Measurements from ENCODE around the gene AUTS2. TPM values are rescaled to one million over a fixed set of nuclear protein-coding genes. Genes with fewer than 3 reads are reported as not detected.

The AUTS2 gene
- total and polyA plus RNA-seq, 10 of the 15 experiments (the other 5 are each of a cell fraction or from before 2014, with no cell fraction given), result 6.4 to 55.6 (median 21.6) TPM

DNA sequence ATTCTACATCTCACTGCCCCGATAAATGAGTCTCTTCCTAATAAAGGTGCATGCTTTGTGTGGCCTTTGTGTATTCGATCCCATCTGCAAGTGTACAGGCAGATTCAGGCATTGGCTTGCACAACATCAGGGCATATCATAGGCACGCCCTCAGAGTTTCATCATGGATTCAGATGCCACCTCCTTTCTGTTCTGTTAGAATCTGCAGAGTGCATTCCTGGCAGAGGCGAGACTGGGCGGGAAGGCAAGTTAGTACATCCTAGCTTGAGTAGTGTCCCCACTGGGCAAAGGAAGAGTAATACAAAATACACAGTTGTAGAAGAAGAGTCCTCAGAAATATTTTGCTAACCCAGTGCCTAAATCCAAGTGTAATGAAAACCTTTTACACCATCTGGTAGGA lies 1187.2 kb downstream of the AUTS2 start:
- no peak overlapping the region for H2AFZ ChIP-seq (ENCODE audit: control insufficient read depth, low read depth, low read length)
- ChIA-PET SMC1A (ENCODE audit: uncharacterized antibody, unreplicated experiment) (interaction anchor here (1.8 kb wide), 1 partner anchor 87 kb away, joined by 5 read pairs; no protein-coding TSS in a partner anchor), RAD21 (ENCODE audit: unreplicated experiment) (no interaction called here)

DNA sequence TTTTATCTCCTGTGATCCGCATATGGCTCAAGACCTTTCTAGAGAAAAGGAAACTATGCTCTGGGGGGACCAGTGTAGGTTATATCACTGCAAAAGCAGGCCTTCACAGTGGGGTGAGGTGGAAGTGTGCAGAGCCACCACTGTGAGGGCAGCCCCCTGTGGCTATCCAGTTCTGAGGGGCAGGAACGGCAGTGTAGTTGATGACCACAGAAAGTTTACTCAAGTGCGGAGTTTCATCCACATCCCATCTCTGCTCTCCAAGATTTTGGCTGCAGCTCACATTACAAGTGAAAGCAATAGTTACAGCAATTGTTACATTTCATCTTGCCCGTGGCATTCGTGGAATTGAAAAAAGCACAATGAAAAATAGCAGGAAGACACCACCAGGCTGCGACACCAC lies 1187.8 kb downstream of the AUTS2 start:
- Histone ChIP-seq H3K27me3 (replicated peaks in 1 of 2; ENCODE audit: control insufficient read depth in 2 of 2, insufficient read depth in 2 of 2, low read length in 1 of 2) (no peaks in the 10 kb centered on the region), H3K9ac (ENCODE audit: control insufficient read depth, insufficient read depth, low read length) (no peak overlapping the region), H4K20me1 (ENCODE audit: control insufficient read depth, insufficient read depth) (no peaks in the 10 kb centered on the region), H3K36me3 (ENCODE audit: control insufficient read depth in 2 of 2, insufficient read depth in 2 of 2, low read length in 1 of 2) (peaks cover 39 to 41% of the 10 kb centered on the region in 2 experiments), H3K79me2 (ENCODE audit: control insufficient read depth, insufficient read depth, low read length) (no peaks in the 10 kb centered on the region), H3K4me2 (ENCODE audit: control insufficient read depth, insufficient read depth) (no peak overlapping the region), H3K4me1 (ENCODE audit: control insufficient read depth, insufficient read depth, low read length) (no peaks in the 10 kb centered on the region), H2AFZ (ENCODE audit: control insufficient read depth, low read depth, low read length) (no peak overlapping the region), H3K4me3 (no peak overlapping the region), H3K27ac (ENCODE audit: control insufficient read depth, insufficient read depth) (no peak overlapping the region), H3K9me3 (replicated peaks; ENCODE audit: control insufficient read depth, insufficient read depth, low read length) (no peaks in the 10 kb centered on the region)
- 86% methylated on average over 6 of the region's 6 CpGs for WGBS (ENCODE audit: insufficient coverage, insufficient replicate concordance, low lambda C conversion rate, missing lambda C conversion rate)
- ATAC-seq (no peak), FAIRE-seq (no peak), DNase-seq (ENCODE audit: low read depth, low spot score) (no peak)
- SMC1A ChIA-PET (ENCODE audit: uncharacterized antibody, unreplicated experiment), result no interaction called here
- RAD21 ChIA-PET (ENCODE audit: unreplicated experiment), result no interaction called here
- intact Hi-C loops (cut with micrococcal nuclease; ENCODE audit: unreplicated experiment), result no loop called here
- CTCF ChIA-PET, result no interaction called here
- in situ Hi-C loops (cut with MboI), result no loop called here
- TF ChIP-seq, protein P1, sequence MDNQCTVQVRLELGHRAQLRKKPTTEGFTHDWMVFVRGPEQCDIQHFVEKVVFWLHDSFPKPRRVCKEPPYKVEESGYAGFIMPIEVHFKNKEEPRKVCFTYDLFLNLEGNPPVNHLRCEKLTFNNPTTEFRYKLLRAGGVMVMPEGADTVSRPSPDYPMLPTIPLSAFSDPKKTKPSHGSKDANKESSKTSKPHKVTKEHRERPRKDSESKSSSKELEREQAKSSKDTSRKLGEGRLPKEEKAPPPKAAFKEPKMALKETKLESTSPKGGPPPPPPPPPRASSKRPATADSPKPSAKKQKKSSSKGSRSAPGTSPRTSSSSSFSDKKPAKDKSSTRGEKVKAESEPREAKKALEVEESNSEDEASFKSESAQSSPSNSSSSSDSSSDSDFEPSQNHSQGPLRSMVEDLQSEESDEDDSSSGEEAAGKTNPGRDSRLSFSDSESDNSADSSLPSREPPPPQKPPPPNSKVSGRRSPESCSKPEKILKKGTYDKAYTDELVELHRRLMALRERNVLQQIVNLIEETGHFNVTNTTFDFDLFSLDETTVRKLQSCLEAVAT (IDR thresholded peaks at IDR 0.05), result no peak
- no peak for TF ChIP-seq NFXL1 (IDR thresholded peaks at IDR 0.05; ENCODE audit: borderline replicate concordance)
- TF ChIP-seq YBX1 (IDR thresholded peaks at IDR 0.05), result no peak
- TF ChIP-seq BRCA1 (IDR thresholded peaks at IDR 0.05; ENCODE audit: low read depth, low read length), result no peak
- no peak for TF ChIP-seq ZNF217 (IDR thresholded peaks at IDR 0.05)
- no peak for TF ChIP-seq TCF7 (IDR thresholded peaks at IDR 0.05; ENCODE audit: borderline replicate concordance)
- no peak for TF ChIP-seq WRNIP1 (IDR thresholded peaks at IDR 0.05; ENCODE audit: borderline replicate concordance, low read depth, low read length)
- TF ChIP-seq STAT1 (conservative IDR thresholded peaks at IDR 0.05), result no peak
- TF ChIP-seq FOS (IDR thresholded peaks at IDR 0.05; ENCODE audit: borderline replicate concordance, extremely low read depth, insufficient read length), result no peak
- no peak for TF ChIP-seq PAX8 (IDR thresholded peaks at IDR 0.05)
- TF ChIP-seq PKNOX1 (IDR thresholded peaks at IDR 0.05), result no peak
- TF ChIP-seq YY1 (IDR thresholded peaks at IDR 0.05; ENCODE audit: low read depth, low read length), result no peak
- BruUV-seq (replicated peaks), result no TSS peak
- POLR2A ChIA-PET, result interaction anchor here (1.1 kb wide), 1 partner anchor 71 kb away, joined by 3 read pairs; no protein-coding TSS in a partner anchor

More for the DNA sequence above, 1187.2 kb downstream of the AUTS2 start:
- DNase-seq (ENCODE audit: low read depth, low spot score), result no peak
- in situ Hi-C loops (cut with MboI) (no loop called here), intact Hi-C loops (cut with micrococcal nuclease; ENCODE audit: unreplicated experiment) (no loop called here)
- Histone ChIP-seq H3K9ac (ENCODE audit: control insufficient read depth, insufficient read depth, low read length) (no peak overlapping the region), H3K79me2 (ENCODE audit: control insufficient read depth, insufficient read depth, low read length) (no peaks in the 10 kb centered on the region), H3K4me3 (no peak overlapping the region), H3K4me1 (ENCODE audit: control insufficient read depth, insufficient read depth, low read length) (no peaks in the 10 kb centered on the region), H3K4me2 (ENCODE audit: control insufficient read depth, insufficient read depth) (no peak overlapping the region), H4K20me1 (ENCODE audit: control insufficient read depth, insufficient read depth) (no peaks in the 10 kb centered on the region), H3K27me3 (replicated peaks in 1 of 2; ENCODE audit: control insufficient read depth in 2 of 2, insufficient read depth in 2 of 2, low read length in 1 of 2) (no peaks in the 10 kb centered on the region), H3K27ac (ENCODE audit: control insufficient read depth, insufficient read depth) (no peak overlapping the region), H3K36me3 (ENCODE audit: control insufficient read depth in 2 of 2, insufficient read depth in 2 of 2, low read length in 1 of 2) (peaks cover 34 to 41% of the 10 kb centered on the region in 2 experiments), H3K9me3 (replicated peaks; ENCODE audit: control insufficient read depth, insufficient read depth, low read length) (no peaks in the 10 kb centered on the region)
- ATAC-seq, result no peak
- ChIA-PET CTCF (interaction anchor here (0.5 kb wide), 1 partner anchor 64 kb away, joined by 3 read pairs; no protein-coding TSS in a partner anchor), POLR2A (interaction anchor here (0.6 kb wide), 1 partner anchor 88 kb away, joined by 3 read pairs; no protein-coding TSS in a partner anchor)
- FAIRE-seq, result no peak
- TF ChIP-seq JUNB (IDR thresholded peaks at IDR 0.05) (no peak), RELA (IDR thresholded peaks at IDR 0.05; ENCODE audit: borderline replicate concordance, partially characterized antibody) (no peak), POLR2AphosphoS5 (IDR thresholded peaks at IDR 0.05; ENCODE audit: low read length) (no peak), CBX3 (IDR thresholded peaks at IDR 0.05; ENCODE audit: borderline replicate concordance, low read depth) (no peak), WRNIP1 (IDR thresholded peaks at IDR 0.05; ENCODE audit: borderline replicate concordance, low read depth, low read length) (no peak), MEF2B (IDR thresholded peaks at IDR 0.05; ENCODE audit: partially characterized antibody, poor library complexity, severe bottlenecking) (no peak), SUPT20H (IDR thresholded peaks at IDR 0.05; ENCODE audit: borderline replicate concordance, control insufficient read depth, low read depth, low read length) (no peak), NBN (IDR thresholded peaks at IDR 0.05) (no peak), SIN3A (IDR thresholded peaks at IDR 0.05; ENCODE audit: low read depth, low read length) (no peak), ESRRA (IDR thresholded peaks at IDR 0.05; ENCODE audit: low read length) (no peak)
- no TSS peak for BruUV-seq (replicated peaks)
- whole genome bisulfite sequencing (ENCODE audit: insufficient coverage, insufficient replicate concordance, low lambda C conversion rate, missing lambda C conversion rate), result 96% methylated on average over 5 of the region's 5 CpGs

All from GM12878 (cell line).